HUES6 (cell line): ENCODE data around the gene PORCN.

ENCODE experiments used
- H3K27ac ChIP-seq: 2 replicates; pipeline ENCODE4 v1.7.0; 2013; ENCODE audit warnings: low read depth, mild to moderate bottlenecking, low read length, inconsistent platforms
- H3K27me3 ChIP-seq: 2 replicates; pipeline ENCODE4 v1.6.1; 2013; ENCODE audit warnings: low read length; ENCODE audit not compliant: control insufficient read depth, insufficient read depth
- H3K36me3 ChIP-seq: 2 replicates; pipeline ENCODE4 v1.6.1; 2013; ENCODE audit warnings: low read length; ENCODE audit not compliant: control insufficient read depth, insufficient read depth
- H3K4me1 ChIP-seq: 2 replicates; pipeline ENCODE4 v1.6.1; 2013; ENCODE audit warnings: low read length; ENCODE audit not compliant: control insufficient read depth, insufficient read depth
- H3K4me3 ChIP-seq: 2 replicates; pipeline ENCODE4 v1.5.1; 2013; ENCODE audit warnings: low read depth, low read length
- H3K9ac ChIP-seq: one replicate; pipeline ENCODE4 v1.6.1; 2013; ENCODE audit warnings: mild to moderate bottlenecking, low read length
- H3K9me3 ChIP-seq: 2 replicates; pipeline ENCODE4 v1.6.1; 2013; ENCODE audit warnings: low read depth, low read length; ENCODE audit not compliant: control insufficient read depth, insufficient read depth

PORCN gene

DNA sequence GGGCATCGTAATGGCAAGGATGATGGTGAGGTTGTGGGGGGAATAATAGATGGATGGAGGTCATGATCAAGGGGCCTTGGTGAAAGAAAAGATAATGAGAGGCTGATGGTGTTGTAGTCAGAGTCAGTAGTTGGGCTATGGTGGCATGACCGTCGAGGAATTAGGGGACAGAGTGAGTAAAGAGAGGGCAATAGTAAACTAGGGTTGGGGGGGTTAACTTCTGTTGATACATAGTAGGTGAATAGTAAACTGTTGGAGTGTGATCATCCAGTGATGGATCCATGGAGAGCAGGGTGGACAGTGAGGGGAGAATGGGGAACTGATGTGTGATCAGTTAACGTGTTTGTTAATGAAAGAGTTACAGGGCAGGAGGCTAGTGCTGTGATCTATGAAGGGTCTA, 31.9 kb upstream of the PORCN start:
- peak overlapping the region; percentile 92 for H3K9ac ChIP-seq
- peak overlapping the region; percentile 91 for H3K4me3 ChIP-seq
- H3K36me3 ChIP-seq, result peaks cover 23% of the 10 kb centered on the region
- no peak overlapping the region for H3K27ac ChIP-seq
- H3K4me1 ChIP-seq, result peaks cover 22% of the 10 kb centered on the region
- peaks cover 15% of the 10 kb centered on the region; the same call in 1 of the 2 replicates for H3K9me3 ChIP-seq
- no peaks in the 10 kb centered on the region for H3K27me3 ChIP-seq

DNA sequence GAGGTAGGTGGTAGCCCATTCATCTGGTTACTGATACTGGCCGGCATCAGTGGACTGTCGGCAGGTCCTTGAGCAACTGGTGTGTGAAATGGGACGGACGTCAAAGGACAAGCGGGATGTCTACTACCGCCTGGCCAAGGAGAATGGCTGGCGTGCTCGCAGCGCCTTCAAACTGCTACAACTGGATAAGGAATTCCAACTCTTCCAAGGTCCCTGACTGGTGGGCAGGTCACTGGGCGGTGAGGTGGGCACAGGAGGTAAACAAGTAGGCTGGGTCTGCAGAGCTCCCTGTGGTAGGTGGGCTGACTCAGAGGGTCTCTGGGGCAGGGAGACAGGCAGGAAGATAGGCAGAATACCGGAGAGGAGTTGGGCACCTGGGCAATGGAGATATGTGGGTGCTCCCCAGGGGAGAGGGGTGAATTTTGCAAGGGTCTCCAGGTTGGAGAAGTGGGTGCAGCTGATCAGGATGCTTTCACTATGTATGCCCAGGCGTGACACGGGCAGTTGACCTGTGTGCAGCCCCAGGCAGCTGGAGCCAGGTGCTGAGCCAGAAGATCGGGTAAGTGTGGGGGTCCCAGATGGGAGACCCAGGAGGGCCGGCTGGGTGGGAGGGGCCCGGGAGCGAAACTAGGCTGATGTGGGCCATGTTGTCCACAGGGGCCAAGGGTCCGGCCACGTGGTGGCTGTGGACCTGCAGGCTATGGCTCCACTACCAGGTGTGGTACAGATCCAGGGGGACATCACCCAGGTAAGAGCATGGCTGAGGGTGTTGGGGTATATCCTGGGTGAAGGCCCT, 30.6 kb upstream of the PORCN start:
- Histone ChIP-seq H3K36me3 (peaks cover 35% of the 10 kb centered on the region), H3K27me3 (no peaks in the 10 kb centered on the region), H3K4me3 (no peak overlapping the region), H3K9me3 (peaks cover 18% of the 10 kb centered on the region; the same call in 1 of the 2 replicates), H3K9ac (no peak overlapping the region), H3K27ac (no peak overlapping the region), H3K4me1 (peaks cover 11% of the 10 kb centered on the region)

DNA sequence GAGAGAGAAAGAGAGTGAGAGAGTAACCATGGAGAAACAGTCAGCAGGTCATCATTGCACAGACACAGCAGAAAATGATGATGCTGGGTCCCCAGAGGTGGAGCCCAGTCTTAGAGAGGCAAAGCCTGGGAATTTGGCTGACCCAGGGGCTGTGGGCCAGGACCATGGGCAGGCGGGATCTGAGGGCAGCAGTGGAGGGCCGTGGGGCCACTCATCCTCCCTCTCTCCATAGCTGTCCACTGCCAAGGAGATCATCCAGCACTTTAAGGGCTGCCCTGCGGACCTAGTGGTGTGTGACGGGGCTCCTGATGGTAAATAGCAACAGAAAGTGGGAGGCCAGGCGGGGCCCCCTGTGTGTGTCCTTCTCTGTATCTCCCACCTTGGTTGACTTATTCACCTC, 30.0 kb upstream of the PORCN start:
- peaks cover 18% of the 10 kb centered on the region; the same call in 1 of the 2 replicates for H3K9me3 ChIP-seq
- no peaks in the 10 kb centered on the region for H3K27me3 ChIP-seq
- peaks cover 42% of the 10 kb centered on the region for H3K36me3 ChIP-seq
- peaks cover 4% of the 10 kb centered on the region for H3K4me1 ChIP-seq
- H3K4me3 ChIP-seq, result no peak overlapping the region
- H3K27ac ChIP-seq, result no peak overlapping the region
- H3K9ac ChIP-seq, result no peak overlapping the region

DNA sequence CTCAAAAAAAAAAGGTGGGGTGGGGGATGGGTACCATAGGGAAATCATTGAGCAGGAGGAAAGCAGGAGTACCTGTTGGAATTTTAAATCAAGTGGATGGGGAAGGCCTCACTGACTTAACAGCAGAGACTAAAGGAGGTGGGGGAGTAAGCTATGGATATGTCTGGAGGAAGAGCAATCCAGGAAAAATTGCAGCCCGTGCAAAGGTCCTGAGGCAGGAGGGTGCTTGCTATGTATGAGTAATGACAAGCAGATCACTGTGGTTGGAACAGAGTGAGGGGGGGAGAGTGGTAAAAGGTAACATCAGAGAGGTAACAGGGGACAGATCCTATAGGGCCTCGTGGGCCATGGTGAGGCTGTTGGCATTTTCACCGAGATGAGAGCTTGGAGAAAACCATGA, 28.6 kb upstream of the PORCN start:
- H3K36me3 ChIP-seq, result peaks cover 50% of the 10 kb centered on the region
- no peaks in the 10 kb centered on the region for H3K27me3 ChIP-seq
- H3K4me3 ChIP-seq, result no peak overlapping the region
- H3K27ac ChIP-seq, result no peak overlapping the region
- H3K4me1 ChIP-seq, result no peaks in the 10 kb centered on the region
- H3K9ac ChIP-seq, result no peak overlapping the region
- H3K9me3 ChIP-seq, result peaks cover 18% of the 10 kb centered on the region; the same call in 1 of the 2 replicates

DNA sequence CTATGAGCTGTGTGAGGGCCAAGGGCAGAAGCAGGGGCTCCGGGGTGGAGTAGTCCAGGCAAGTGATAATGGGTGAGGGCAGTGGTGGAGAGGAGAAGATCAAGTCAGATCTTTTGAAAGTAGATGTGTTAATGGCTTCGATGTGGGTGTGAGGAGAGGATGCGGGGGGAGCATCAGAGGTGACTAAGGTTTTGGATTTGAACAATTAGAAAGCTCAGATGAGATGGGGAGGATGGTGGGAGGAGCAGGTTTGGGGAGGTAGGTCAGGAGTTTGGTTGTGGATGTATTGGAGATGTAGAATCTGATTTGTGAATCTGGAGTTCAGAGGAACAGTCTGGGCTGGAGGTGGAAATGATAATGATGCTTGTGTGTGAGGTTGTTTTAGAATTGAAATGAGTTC, 28.2 kb upstream of the PORCN start:
- peaks cover 21% of the 10 kb centered on the region; the same call in 1 of the 2 replicates for H3K9me3 ChIP-seq
- H3K4me3 ChIP-seq, result no peak overlapping the region
- H3K27me3 ChIP-seq, result no peaks in the 10 kb centered on the region
- H3K27ac ChIP-seq, result no peak overlapping the region
- peaks cover 54% of the 10 kb centered on the region for H3K36me3 ChIP-seq
- no peaks in the 10 kb centered on the region for H3K4me1 ChIP-seq
- no peak overlapping the region for H3K9ac ChIP-seq

DNA sequence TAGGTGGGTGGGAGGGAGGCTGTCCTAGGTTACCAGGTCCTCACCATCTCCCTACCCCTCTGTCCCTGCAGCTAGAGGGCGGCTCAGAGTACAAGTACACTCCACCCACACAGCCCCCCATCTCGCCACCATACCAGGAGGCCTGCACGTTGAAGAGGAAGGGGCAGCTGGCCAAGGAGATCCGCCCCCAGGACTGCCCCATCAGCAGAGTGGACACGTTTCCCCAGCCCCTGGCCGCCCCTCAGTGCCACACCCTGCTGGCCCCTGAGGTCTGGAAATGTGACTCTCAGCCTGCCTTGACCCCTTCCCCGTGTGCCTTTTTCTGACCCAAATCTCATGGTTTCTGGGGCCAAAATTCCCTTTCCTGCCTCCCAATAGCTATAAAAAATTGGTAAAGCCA, 26.3 kb upstream of the PORCN start:
- no peaks in the 10 kb centered on the region for H3K27me3 ChIP-seq
- H3K36me3 ChIP-seq, result peaks cover 65% of the 10 kb centered on the region

DNA sequence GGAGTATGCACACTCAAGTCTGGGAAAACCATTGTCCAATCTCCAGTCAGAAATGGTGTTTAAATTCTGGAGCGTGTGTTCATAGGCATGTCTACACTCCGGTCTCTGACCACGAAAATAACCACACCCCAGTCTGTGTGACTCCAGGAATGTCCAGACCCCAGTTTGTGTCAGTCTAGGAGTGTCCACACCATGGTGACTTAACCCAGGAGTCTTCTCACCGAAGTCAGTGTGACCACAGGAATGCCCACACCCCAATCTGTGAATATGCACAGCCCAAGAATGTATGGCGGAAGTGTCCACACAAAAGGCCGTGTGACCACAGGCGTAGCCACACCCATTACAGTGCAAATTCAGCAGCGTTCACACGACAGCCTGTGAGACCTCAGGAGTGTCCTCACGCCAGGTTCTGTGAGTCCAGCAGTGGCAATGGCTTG, 21.4 kb upstream of the PORCN start:
- Histone ChIP-seq H3K9ac (no peak overlapping the region), H3K36me3 (peaks cover 38% of the 10 kb centered on the region), H3K9me3 (peaks cover 37% of the 10 kb centered on the region; the same call in 1 of the 2 replicates), H3K4me1 (no peaks in the 10 kb centered on the region), H3K27me3 (no peaks in the 10 kb centered on the region), H3K4me3 (no peak overlapping the region), H3K27ac (no peak overlapping the region)

More for the DNA sequence above, 26.3 kb upstream of the PORCN start:
- no peak overlapping the region for H3K9ac ChIP-seq
- H3K4me3 ChIP-seq, result no peak overlapping the region
- no peak overlapping the region for H3K27ac ChIP-seq
- H3K4me1 ChIP-seq, result no peaks in the 10 kb centered on the region
- peaks cover 27% of the 10 kb centered on the region; the same call in 1 of the 2 replicates for H3K9me3 ChIP-seq

DNA sequence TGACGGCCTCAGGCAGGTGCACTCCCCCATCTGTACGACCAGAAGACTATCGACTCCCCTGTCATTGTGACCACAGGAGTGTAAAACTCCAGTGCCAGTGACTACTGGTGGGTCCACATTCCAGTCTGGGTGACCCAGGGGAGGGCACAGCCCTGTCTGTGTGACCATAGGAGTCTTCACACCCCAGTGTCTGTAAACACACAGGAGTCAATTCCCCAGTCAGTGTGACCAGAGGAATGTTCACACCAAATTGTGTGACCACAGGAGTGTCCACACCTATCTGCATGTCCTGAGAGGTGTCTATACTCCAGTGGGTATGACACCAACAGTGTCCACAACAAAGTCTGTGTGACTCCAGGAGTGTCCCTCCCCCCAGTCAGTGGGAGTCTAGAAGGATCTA, 20.8 kb upstream of the PORCN start:
- Histone ChIP-seq H3K27me3 (no peaks in the 10 kb centered on the region), H3K9me3 (peaks cover 36% of the 10 kb centered on the region; the same call in 1 of the 2 replicates), H3K4me1 (no peaks in the 10 kb centered on the region), H3K4me3 (no peak overlapping the region), H3K36me3 (peaks cover 32% of the 10 kb centered on the region), H3K9ac (no peak overlapping the region), H3K27ac (no peak overlapping the region)

DNA sequence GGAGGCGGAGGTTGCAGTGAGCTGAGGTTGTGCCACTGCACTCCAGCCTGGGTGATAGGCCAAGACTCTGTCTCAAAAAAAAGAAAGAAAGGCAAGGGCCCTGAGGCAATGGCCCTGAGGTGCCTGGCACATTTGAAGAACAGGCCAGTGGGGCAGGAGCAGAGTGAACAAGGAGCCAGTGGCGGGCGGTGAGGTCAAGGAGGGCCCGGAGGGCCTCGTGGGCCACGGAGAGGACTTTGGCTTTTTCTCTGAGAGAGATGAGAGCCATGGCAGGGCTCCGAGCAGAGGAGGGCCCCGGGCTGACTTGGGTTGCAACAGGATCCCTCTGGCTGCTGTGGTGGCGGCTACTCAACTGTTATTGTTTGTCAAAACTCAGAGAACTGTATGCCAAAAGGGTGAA, 19.5 kb upstream of the PORCN start:
- Histone ChIP-seq H3K9ac (no peak overlapping the region), H3K27ac (no peak overlapping the region), H3K4me3 (no peak overlapping the region), H3K36me3 (peaks cover 20% of the 10 kb centered on the region), H3K27me3 (no peaks in the 10 kb centered on the region), H3K4me1 (no peaks in the 10 kb centered on the region), H3K9me3 (peaks cover 39% of the 10 kb centered on the region; the same call in 1 of the 2 replicates)

DNA sequence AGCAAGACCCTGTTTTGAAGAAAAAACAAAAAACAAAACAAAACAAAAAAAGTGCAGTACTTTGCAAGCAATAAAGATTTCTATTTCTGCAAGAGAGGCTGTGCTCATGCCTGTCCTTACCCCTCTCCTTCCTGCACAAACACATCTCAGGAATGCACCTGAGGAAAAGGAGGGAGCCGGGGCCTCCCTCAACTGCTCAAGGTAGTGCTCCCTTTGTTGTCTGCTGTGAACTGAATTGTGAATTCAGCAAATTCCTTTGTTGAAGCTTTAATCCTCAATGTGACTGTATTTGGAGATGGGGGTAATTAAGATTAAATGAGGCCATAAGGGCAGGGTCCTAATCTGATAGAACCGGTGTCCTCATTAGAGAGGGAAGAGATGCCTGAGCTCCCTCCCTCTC, 18.9 kb upstream of the PORCN start:
- Histone ChIP-seq H3K36me3 (peaks cover 17% of the 10 kb centered on the region; the same call in 1 of the 2 replicates), H3K27me3 (no peaks in the 10 kb centered on the region), H3K9ac (no peak overlapping the region), H3K9me3 (peaks cover 39% of the 10 kb centered on the region; the same call in 1 of the 2 replicates), H3K4me3 (no peak overlapping the region), H3K4me1 (no peaks in the 10 kb centered on the region), H3K27ac (no peak overlapping the region)

DNA sequence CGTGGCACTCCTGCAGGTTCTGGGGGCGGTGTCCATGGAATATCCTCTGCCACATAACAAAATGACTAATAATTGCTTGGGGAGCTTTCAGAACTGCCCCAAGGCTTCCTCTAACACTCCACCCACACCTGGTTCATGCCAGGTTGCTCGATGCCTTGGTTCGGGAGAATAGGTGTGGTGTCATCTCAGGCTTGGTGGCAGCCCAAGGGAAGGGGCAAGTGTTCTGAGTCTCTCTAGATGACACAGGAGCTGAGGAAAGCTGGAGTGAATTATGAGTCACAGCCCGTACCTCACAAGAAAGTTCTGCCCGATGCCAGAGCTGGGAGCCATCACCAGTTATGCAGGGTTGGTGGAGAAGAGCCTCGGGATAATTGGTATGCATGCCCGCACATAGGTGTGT, 18.1 kb upstream of the PORCN start:
- Histone ChIP-seq H3K4me3 (no peak overlapping the region), H3K4me1 (no peaks in the 10 kb centered on the region), H3K27me3 (no peaks in the 10 kb centered on the region), H3K9ac (no peak overlapping the region), H3K36me3 (peaks cover 11% of the 10 kb centered on the region; the same call in 1 of the 2 replicates), H3K9me3 (peaks cover 38% of the 10 kb centered on the region; the same call in 1 of the 2 replicates), H3K27ac (no peak overlapping the region)
